HG03432 (cell line): ENCODE measurements around the gene FKBP6.
"Not testable (repeated sequence)": the region's sequence is repeated elsewhere in the genome, so short reads cannot be mapped to it uniquely, and the experiment has no call there.

Source experiments
- ATAC-seq: cut with Tn5 transposase; IDR thresholded peaks from one replicate; pipeline ENCODE4 v1.9.1; 2021; ENCODE audit warnings: mild to moderate bottlenecking, moderate library complexity; ENCODE audit not compliant: unreplicated experiment

FKBP6 gene

DNA sequence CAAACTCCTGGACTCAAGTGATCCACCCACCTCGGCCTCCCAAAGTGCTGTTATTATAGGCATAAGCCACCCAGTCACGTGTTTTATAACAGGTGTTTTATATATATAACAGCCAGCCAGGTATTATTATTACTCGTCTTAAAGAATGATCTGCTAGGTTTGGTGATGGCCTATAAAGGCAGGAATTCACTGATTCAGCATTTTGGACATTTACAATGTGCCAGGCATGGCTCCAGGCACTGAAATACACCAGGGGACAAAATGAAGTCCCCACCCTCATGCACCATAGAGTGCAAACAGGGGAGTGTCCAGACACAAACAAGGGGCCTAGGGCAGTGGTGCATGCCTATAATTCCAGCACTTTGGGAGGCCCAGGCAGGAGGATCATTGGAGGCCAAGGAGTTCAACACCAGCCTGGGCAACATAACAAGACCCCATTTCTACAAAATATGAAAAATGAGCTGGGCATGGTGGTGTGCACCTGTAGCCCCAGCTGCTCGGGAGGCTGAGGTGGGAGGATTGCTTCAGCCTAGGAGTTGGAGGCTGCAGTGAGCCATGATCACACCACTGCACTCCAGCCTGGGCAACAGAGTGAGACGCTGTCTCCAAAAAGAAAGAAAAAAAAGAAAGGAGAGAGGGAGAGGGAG is 4.4 kb upstream of the FKBP6 start:
- not testable (repeated sequence) for ATAC-seq

DNA sequence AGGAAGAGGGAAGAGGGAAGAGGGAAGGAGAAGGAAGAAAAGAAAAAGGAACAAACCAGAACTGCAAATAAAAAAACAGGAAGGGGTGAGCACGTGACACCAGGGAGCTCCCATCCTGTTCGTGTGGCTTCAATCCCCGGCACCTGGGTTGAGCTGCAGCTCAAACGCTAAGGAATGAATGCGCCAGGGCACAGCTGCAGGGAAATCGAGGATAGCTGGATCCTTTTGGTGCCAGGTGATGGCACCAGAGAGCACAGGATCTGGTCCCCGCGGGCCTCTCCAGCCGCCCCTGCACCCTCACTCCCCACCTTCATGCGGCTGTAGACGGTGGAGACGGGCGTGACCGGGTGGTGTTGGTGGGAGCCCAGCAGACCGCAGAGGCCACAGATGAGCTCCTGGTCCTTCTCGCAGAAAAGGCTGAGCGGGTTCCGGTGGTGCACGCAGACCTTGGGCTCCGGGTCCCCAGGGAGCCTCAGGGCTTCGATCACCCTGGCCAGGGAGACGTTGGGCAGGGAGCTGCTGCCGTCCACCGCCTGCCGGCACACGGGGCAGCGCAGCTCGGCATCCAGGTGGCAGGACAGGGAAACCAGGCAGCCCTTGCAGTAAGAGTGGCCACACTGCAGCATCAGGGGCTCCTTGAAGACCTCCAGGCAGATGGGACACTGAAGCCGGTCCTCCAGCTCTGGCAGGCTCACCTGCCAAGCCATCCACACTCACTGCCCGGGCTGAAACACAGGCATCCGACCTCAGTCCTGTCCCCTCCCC is 3.7 kb upstream of the FKBP6 start:
- peak; percentile 67 for ATAC-seq

- not testable (repeated sequence) for ATAC-seq
Observed at GRCh38 chr7:73325424-73325823, 2.5 kb upstream of the FKBP6 start.

DNA sequence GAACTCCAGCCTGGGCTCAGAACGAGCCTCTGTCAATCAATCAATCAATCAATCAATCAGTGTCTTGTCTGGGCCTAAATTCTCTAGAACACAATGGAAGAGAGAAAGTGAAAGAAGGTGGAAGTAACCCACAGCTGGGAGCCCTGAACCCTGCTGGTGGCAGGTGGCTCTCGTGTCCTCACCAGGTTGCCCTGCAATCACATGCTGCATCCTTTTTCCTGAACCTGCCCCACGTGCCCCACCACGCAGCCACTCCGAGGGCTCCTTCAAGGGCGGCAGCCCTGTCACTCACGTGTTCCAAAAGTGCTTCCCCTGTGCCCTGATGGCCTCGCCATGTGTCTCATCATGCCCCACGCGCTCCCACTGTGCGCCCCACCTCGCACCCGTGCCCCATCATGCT is 512 bp upstream of the FKBP6 start:
- not testable (repeated sequence) for ATAC-seq

GRCh38 chr7:73328696-73329095 is 735 bp downstream of the FKBP6 start:
- ATAC-seq, result no peak

DNA sequence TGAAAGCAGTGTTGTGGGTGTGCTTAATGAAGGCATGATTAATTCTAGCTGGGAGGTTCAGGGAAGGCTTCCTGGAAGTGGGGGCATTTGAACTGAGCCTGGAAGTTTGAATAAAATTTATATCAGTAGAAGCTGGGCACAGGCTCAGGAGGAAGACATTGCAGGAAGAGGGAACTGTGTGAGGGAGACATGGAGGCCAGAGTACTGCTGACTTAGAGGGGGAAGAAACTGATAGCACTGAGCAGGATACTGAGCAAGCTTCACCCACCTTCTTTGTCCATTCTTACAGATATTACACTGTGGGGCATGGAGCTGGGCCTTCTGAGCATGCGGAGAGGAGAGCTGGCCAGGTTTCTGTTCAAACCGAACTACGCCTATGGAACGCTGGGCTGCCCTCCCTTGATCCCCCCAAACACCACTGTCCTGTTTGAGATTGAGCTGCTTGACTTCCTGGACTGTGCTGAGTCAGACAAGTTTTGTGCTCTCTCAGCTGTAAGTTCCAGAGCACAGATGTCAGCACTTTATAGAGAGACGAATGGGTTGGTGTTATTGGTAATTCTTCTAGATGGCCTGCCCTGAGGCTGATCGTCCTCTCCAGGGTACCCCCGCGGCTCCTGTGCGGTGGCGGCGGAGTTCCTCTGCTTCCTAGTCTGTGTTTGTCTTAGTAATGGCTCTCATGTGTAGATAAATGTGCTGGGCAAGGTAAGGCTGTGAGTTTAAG is 2.1 kb downstream of the FKBP6 start:
- no peak for ATAC-seq

DNA sequence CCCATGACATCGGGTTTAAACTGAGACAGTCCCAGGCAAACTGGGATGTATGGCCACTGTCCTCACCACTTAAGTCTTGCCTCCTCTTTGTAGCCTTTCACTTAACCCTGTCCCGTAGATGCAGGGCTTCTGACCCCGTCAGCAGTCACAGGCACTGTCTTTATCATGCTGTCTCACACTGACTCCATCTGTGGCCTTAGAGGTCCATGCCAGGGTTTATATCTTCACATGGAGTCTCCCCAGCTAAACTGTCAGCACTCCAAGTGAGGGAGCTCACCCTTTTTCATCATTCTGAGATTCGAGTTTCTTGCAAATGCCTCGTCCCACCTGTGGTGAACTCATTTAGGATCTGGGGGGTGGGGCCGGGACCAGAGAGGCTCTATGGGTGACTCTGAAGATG is 2.8 kb downstream of the FKBP6 start:
- no peak for ATAC-seq

GRCh38 chr7:73332447-73332846 is 4.5 kb downstream of the FKBP6 start:
- ATAC-seq, result no peak

DNA sequence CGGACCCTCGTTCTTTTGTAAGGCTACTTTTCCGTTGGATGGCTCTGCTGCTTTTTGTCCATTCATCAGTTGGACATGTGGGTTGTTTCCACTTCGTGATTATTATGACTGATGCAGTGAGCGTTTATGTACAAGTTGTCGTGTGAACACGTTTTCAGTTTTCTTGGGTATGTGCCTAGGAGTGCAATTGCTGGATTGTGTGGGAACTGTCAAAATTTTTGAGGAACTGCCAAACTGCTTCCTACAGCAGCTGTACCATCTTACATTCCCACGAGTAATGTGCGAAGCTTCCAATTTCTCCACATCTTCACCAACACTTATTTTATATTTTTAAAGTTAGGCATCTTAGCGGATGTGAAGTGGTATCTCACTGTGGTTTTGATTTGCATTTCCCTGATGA is 10.4 kb downstream of the FKBP6 start:
- no peak for ATAC-seq

DNA sequence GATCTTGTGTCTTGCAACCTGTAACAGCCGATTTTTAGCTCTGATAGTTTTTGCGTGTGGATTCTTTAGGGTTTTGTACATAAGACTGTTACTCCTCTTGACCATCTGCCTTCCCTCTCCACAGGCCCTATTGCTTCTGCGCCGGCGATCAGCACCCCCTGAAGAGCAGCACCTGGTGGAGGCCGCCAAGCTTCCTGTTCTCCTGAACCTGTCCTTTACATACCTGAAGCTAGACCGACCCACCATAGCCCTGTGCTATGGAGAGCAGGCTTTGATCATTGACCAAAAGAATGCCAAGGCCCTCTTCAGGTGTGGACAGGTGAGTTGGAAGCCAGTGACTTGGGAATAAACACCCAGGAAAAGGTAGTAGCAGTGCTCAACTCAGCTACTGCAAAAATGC is 12.6 kb downstream of the FKBP6 start:
- no peak for ATAC-seq

GRCh38 chr7:73341877-73342276 is 13.9 kb downstream of the FKBP6 start:
- no peak for ATAC-seq

GRCh38 chr7:73342645-73343044 is 14.7 kb downstream of the FKBP6 start:
- ATAC-seq, result no peak

- no peak for ATAC-seq
Observed at GRCh38 chr7:73343671-73344380, 15.9 kb downstream of the FKBP6 start.

GRCh38 chr7:73345538-73345937 is 17.6 kb downstream of the FKBP6 start:
- ATAC-seq, result no peak

DNA sequence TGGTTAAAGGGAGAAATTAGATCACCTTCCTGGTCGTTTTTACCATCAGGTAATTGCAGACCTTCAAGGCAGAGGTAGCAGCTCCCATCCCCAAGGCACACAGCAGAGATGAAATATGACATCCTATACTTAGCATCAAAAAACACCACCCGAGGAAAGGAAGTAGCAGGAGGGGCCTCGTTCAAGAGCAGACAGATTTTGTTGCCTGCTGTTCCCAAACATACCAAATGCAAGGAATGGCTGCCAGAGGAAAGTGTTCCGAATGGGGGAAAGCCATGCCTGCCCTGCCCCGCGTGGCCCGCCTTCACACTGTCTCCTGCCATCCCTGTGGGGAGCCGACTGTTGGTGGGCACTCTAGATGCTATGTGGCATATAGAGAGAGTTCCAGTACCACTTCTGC is 18.0 kb downstream of the FKBP6 start:
- no peak for ATAC-seq

DNA sequence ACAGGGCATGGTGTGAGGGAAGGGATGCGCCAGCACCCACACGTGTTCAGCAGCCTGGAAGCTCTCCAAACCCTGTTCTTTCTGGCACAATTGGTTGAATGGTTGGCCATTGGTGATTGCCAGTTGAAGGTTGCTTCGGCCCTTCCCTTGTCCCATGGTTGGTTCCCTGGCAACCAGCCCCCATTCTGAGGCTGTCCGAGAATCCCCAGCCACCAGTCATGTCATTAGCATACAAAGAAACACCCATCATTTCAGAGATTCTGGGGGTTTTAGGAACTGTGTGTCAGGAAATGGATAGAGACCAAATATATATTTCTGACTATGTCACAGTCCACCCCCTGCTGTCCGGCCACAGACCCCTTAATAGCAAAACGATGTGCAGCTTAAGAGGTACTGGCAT is 21.8 kb downstream of the FKBP6 start:
- ATAC-seq, result no peak

DNA sequence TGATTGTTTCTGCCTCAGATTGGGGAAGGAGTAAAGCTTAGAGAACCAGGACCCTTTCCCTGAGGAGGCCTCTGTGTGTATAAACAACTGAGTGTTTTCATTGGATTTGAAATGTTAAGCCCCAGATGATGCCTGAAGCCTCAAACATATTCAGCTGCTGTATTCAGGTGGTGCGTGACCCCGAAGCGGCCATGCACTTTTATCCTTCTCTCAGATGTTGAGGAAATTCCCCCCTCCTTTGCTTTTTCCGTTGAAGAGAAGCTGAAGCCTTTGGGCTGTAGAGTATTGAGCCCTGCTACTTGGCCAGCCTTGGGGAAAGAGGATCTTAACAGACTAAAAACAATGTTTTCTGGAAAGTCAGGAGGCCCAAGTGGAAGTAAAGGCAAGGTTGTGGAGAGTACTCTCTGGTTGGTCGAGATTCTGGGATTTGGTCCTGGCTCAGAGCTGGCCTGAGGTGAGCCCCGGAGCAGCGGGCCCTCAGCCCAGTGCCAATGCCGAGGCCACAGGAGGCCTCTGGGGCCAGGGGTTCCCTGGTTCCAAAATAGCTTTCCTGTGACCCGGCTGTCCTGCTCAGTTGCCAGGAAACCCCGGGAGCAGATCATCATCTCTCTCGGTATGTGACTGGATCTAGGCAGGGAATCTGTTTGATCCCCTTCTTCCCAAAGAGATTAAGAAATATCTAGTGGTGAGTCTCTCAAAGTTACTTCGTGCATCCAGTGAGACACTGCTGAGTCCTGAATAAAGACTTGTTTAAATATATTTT is 22.5 kb downstream of the FKBP6 start:
- ATAC-seq, result no peak

DNA sequence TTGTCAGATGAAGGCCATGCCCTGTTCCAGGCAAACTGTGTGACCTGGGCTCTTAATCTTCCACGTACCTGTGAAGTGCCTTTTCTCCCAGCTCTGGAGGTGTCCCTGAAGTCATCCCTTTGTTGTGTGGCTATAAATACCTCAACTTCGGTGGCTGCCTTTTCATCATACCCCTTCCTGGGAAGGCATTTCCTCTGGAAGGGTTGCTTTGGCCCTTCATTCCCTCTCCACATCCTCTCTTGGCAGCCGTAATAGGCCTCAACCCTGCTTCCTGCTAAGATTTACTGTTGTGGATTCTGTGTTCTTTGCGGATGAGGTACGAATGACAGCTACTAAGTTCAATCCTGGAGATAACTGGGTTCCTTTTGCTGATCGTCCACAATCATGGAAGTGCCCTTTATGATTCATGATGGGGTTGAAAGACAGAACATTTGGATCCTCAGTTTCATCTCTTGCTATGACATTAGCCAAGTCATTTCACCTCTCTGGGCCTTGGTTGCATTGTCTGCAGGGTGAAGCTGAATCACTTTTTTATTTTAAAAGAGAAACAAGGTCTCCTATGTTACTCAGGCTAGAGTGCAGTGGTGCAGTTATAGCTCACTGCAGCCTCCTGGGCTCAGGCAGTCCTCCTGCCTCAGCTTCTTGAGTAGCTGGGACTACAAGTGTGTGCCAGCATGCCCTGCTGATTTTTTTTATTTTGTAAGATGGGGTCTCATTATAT is 23.6 kb downstream of the FKBP6 start:
- no peak for ATAC-seq

- no peak for ATAC-seq
Observed at GRCh38 chr7:73352784-73353183, 24.8 kb downstream of the FKBP6 start.

GRCh38 chr7:73353243-73353642 is 25.3 kb downstream of the FKBP6 start:
- no peak for ATAC-seq
